ENCODE data around the gene DMAC1.

The DMAC1 gene

GRCh38 chr9:7782400-7783120 is 17.0 kb downstream of the DMAC1 start:
- no peak for DNase-seq

GRCh38 chr9:7780261-7780988 is 19.2 kb downstream of the DMAC1 start:
- no peak for DNase-seq

GRCh38 chr9:7778851-7779600 is 20.6 kb downstream of the DMAC1 start:
- DNase-seq: no peak

DNA sequence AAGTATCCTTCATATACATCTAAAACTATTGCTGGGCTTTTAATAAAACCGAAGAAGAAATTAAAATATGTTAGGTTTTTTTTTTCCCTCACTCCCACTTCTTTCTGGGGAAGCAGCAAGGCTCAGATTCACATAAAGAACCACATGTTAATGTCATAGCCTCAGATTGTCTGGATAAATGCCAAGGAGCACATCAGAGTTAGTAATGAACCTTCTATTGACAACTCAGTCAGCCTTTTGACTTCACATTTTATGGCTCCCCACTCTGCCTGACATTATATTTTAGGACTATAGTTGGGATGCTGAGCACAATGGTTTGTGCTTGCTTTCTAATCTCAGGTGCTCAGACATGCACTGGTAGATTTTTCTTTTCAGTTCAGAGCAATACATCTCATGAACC is 21.8 kb downstream of the DMAC1 start:
- DNase-seq: peak; percentile 85

- no peak for DNase-seq
Observed at GRCh38 chr9:7770111-7770510, 29.5 kb downstream of the DMAC1 start.

GRCh38 chr9:7762600-7762999 is 37.0 kb downstream of the DMAC1 start:
- no peak for DNase-seq

DNA sequence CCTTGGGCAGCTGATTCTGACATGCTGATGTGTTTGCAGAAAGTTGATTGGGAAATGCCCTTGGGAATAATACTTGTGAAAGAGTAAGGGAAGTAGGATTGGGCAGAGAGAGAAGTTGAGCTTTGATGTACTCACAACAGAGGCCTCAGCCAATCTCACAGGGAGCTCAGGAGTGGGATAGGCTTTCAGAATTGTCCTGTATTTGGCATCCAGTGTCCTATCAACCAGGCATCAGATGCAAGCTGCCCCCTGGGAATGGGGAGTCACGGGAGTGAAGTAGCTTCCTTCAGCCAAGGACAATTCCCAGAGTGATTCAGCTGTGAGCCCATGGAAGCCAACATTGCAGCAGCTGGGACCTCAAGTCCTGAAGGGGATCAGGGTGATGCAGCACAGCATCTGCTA is 39.6 kb downstream of the DMAC1 start:
- DNase-seq: no peak

DNA sequence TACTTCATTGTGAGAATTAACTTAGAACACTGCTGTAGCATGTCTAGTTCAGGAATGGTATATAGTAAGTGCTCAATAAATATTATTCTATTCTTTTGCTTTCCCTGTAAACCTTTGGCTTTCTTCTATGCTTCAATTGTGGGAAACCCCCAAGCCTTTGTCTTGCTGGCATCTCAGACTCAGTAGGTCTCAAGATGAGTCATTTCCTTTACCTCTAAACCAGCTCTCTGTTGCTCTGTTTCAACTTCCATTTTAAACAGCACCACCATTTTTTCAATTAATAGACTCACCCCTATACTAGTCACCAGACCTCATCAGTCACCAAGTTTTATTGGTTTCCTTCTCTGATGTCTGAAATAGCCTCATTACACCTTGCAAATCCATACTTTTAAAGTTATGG is 43.5 kb downstream of the DMAC1 start:
- DNase-seq: no peak

GRCh38 chr9:7752481-7752880 is 47.1 kb downstream of the DMAC1 start:
- DNase-seq: no peak

All from NCI-H187 treated with DMSO at 0.1 percent for 48 hours (cell line).